Measurements from ENCODE around the gene DMKN. TPM values are rescaled to one million over a fixed set of nuclear protein-coding genes. Genes with fewer than 3 reads are reported as not detected.
A peak's percentile ranks its signal among the peaks of the same experiment; 100 is the strongest.

Gene DMKN
- total and polyA plus RNA-seq, 10 donors = 2.5 to 17.9 (median 6.7) TPM

GRCh38 chr19:35451338-35452096 is 61.9 kb downstream of the DMKN start:
- TF ChIP-seq POLR2AphosphoS5 (IDR thresholded peaks at IDR 0.05) (no peak), POLR2A (IDR thresholded peaks at IDR 0.05) (no peak), CTCF (IDR thresholded peaks at IDR 0.05 in 8 of 11, conservative IDR thresholded peaks at IDR 0.05 in 3 of 11) (no peak)
- peak overlapping the region in 1 of 8 donors; percentile 5 for H3K4me3 ChIP-seq

GRCh38 chr19:35449359-35450043 is 63.9 kb downstream of the DMKN start:
- TF ChIP-seq CTCF (IDR thresholded peaks at IDR 0.05 in 8 of 11, conservative IDR thresholded peaks at IDR 0.05 in 3 of 11) (no peak), POLR2A (IDR thresholded peaks at IDR 0.05) (no peak), POLR2AphosphoS5 (IDR thresholded peaks at IDR 0.05) (no peak)
- no peak for DNase-seq
- Histone ChIP-seq H3K4me1 (peaks cover 26 to 81% (median 61%) of the 10 kb centered on the region in 6 donors), H3K9me3 (no peaks in the 10 kb centered on the region), H3K36me3 (peaks cover 0 to 13% (median 0%) of the 10 kb centered on the region in 6 donors), H3K4me3 (peak overlapping the region in 6 of 8 donors; percentile 8 to 52 (median 27)), H3K27ac (peak overlapping the region in 7 of 8 donors; percentile 51 to 91 (median 79)), H3K27me3 (replicated peaks in 1 of 7) (peaks cover 0 to 60% (median 4%) of the 10 kb centered on the region in 7 donors)
- WGBS, 5 donors = 76 to 84% (median 79%) methylated on average over 25 to 27 of the region's 27 CpGs
- intact Hi-C loops (cut with DNase I; ENCODE audit: low total_unique reads) = no loop called here

More at GRCh38 chr19:35451338-35452096, 61.9 kb downstream of the DMKN start:
- Histone ChIP-seq H3K27me3 (replicated peaks in 1 of 7) (peaks cover 0 to 40% (median 4%) of the 10 kb centered on the region in 7 donors), H3K4me1 (peaks cover 21 to 76% (median 55%) of the 10 kb centered on the region in 6 donors), H3K27ac (peak overlapping the region in 2 of 8 donors; percentile 8 to 13), H3K36me3 (peaks cover 0 to 13% (median 0%) of the 10 kb centered on the region in 6 donors), H3K9me3 (no peaks in the 10 kb centered on the region)
- 48 to 61% (median 59%) methylated on average over 7 of the region's 7 CpGs for WGBS, 5 donors
- intact Hi-C loops (cut with DNase I; ENCODE audit: low total_unique reads) = no loop called here
- no peak for DNase-seq

- WGBS, 5 donors = 61 to 69% (median 68%) methylated on average over 12 of the region's 12 CpGs
- Histone ChIP-seq H3K4me1 (peaks cover 26 to 83% (median 61%) of the 10 kb centered on the region in 6 donors), H3K36me3 (peaks cover 0 to 13% (median 0%) of the 10 kb centered on the region in 6 donors), H3K27ac (peak within 1 kb of the TSS in 7 of 8 donors; percentile 51 to 91 (median 79)), H3K27me3 (replicated peaks in 1 of 7) (peaks cover 0 to 61% (median 4%) of the 10 kb centered on the region in 7 donors), H3K9me3 (no peaks in the 10 kb centered on the region), H3K4me3 (peak within 1 kb of the TSS in 6 of 8 donors; percentile 8 to 52 (median 27))
- TF ChIP-seq POLR2AphosphoS5 (IDR thresholded peaks at IDR 0.05) = no peak
- no peak for TF ChIP-seq POLR2A (IDR thresholded peaks at IDR 0.05)
- TF ChIP-seq CTCF (IDR thresholded peaks at IDR 0.05 in 8 of 11, conservative IDR thresholded peaks at IDR 0.05 in 3 of 11) = no peak
- intact Hi-C loops (cut with DNase I; ENCODE audit: low total_unique reads) = no loop called here
- no peak for DNase-seq
Measured at GRCh38 chr19:35447606-35448469, 65.6 kb downstream of the DMKN start, which contains the start of gene FFAR2. FFAR2 (plus strand) TSS chr19:35448257; CDS start chr19:35449715, 1,458 bp downstream.

Other genes starting within 250 kb of the DMKN start
- 100 to 1,000 TPM; 133 to 206 (median 157) TPM for gene USF2, start 244.7 kb downstream of the DMKN start, total RNA-seq
- 100 to 1,000 TPM; 132 to 205 (median 145) TPM for gene USF2, start 244.7 kb downstream of the DMKN start, polyA plus RNA-seq
- under 1 TPM in 2 of 7 donors, not detected in 5; 0.60 to 0.67 TPM for gene HAMP, start 231.1 kb downstream of the DMKN start, total RNA-seq
- 1 to 10 TPM in 2 of 3 donors, under 1 TPM in 1; 0.48 to 5.0 (median 2.0) TPM for gene HAMP, start 231.1 kb downstream of the DMKN start, polyA plus RNA-seq
- 10 to 100 TPM in 3 of 7 donors, under 1 TPM in 2, not detected in 2; 0.26 to 55.2 (median 35.1) TPM for gene MAG, start 221.5 kb downstream of the DMKN start, total RNA-seq
- gene MAG, start 221.5 kb downstream of the DMKN start, polyA plus RNA-seq = under 1 TPM; 0.07 to 0.42 (median 0.16) TPM
- gene CD22, start 184.5 kb downstream of the DMKN start, total RNA-seq = 100 to 1,000 TPM; 251 to 446 (median 339) TPM
- 100 to 1,000 TPM; 292 to 445 (median 394) TPM for gene CD22, start 184.5 kb downstream of the DMKN start, polyA plus RNA-seq
- gene FFAR1, start 165.7 kb downstream of the DMKN start, total RNA-seq = under 1 TPM in 4 of 7 donors, not detected in 3; 0.16 to 0.32 (median 0.28) TPM
- under 1 TPM; 0.18 to 0.52 (median 0.26) TPM for gene FFAR1, start 165.7 kb downstream of the DMKN start, polyA plus RNA-seq
- 1 to 10 TPM in 4 of 7 donors, under 1 TPM in 2, not detected in 1; 0.55 to 3.2 (median 2.0) TPM for gene FFAR3, start 155.2 kb downstream of the DMKN start, total RNA-seq
- under 1 TPM; 0.30 to 0.45 (median 0.33) TPM for gene FFAR3, start 155.2 kb downstream of the DMKN start, polyA plus RNA-seq
- under 1 TPM in 3 of 7 donors, not detected in 4; 0.60 to 0.67 (median 0.66) TPM for gene GPR42, start 142.6 kb downstream of the DMKN start, total RNA-seq
- under 1 TPM in 1 of 3 donors, not detected in 2; 0.09 TPM for gene GPR42, start 142.6 kb downstream of the DMKN start, polyA plus RNA-seq
- gene FFAR2, start 65.4 kb downstream of the DMKN start, total RNA-seq = 10 to 100 TPM in 5 of 7 donors, 1 to 10 TPM in 2; 3.0 to 53.5 (median 12.6) TPM
- gene FFAR2, start 65.4 kb downstream of the DMKN start, polyA plus RNA-seq = 1 to 10 TPM in 2 of 3 donors, under 1 TPM in 1; 0.89 to 9.0 (median 5.7) TPM
- 1 to 10 TPM in 1 of 7 donors, not detected in 6; 3.1 TPM for gene KRTDAP, start 23.2 kb downstream of the DMKN start, total RNA-seq
- not detected for gene KRTDAP, start 23.2 kb downstream of the DMKN start, polyA plus RNA-seq
- not detected for gene SBSN, start 14.7 kb upstream of the DMKN start, total RNA-seq
- gene SBSN, start 14.7 kb upstream of the DMKN start, polyA plus RNA-seq = under 1 TPM; 0.05 to 0.33 (median 0.19) TPM
- under 1 TPM in 1 of 7 donors, not detected in 6; 0.17 TPM for gene GAPDHS, start 19.8 kb upstream of the DMKN start, total RNA-seq
- gene GAPDHS, start 19.8 kb upstream of the DMKN start, polyA plus RNA-seq = under 1 TPM in 2 of 3 donors, not detected in 1; 0.13 to 0.14 TPM
- 10 to 100 TPM; 47.6 to 67.7 (median 50.4) TPM for gene TMEM147, start 32.0 kb upstream of the DMKN start, total RNA-seq
- gene TMEM147, start 32.0 kb upstream of the DMKN start, polyA plus RNA-seq = 10 to 100 TPM; 57.9 to 88.7 (median 78.7) TPM
- not detected for gene ATP4A, start 50.0 kb upstream of the DMKN start, total RNA-seq
- not detected for gene ATP4A, start 50.0 kb upstream of the DMKN start, polyA plus RNA-seq
- not detected for gene PMIS2, start 72.5 kb upstream of the DMKN start, total RNA-seq
- not detected for gene PMIS2, start 72.5 kb upstream of the DMKN start, polyA plus RNA-seq
- gene HAUS5, start 99.1 kb upstream of the DMKN start, total RNA-seq = 10 to 100 TPM; 10.3 to 24.4 (median 17.7) TPM
- gene HAUS5, start 99.1 kb upstream of the DMKN start, polyA plus RNA-seq = 10 to 100 TPM; 12.4 to 23.8 (median 23.1) TPM
- gene RBM42, start 115.4 kb upstream of the DMKN start, total RNA-seq = 10 to 100 TPM; 48.2 to 63.4 (median 59.6) TPM
- 10 to 100 TPM; 48.8 to 71.9 (median 58.1) TPM for gene RBM42, start 115.4 kb upstream of the DMKN start, polyA plus RNA-seq
- under 1 TPM in 2 of 7 donors, not detected in 5; 0.43 to 0.57 TPM for gene ETV2, start 128.1 kb upstream of the DMKN start, total RNA-seq
- gene ETV2, start 128.1 kb upstream of the DMKN start, polyA plus RNA-seq = 1 to 10 TPM in 2 of 3 donors, under 1 TPM in 1; 0.99 to 1.2 (median 1.1) TPM
- gene COX6B1, start 134.7 kb upstream of the DMKN start, total RNA-seq = 100 to 1,000 TPM; 208 to 672 (median 255) TPM
- 100 to 1,000 TPM; 640 to 837 (median 717) TPM for gene COX6B1, start 134.7 kb upstream of the DMKN start, polyA plus RNA-seq
- gene UPK1A, start 152.9 kb upstream of the DMKN start, total RNA-seq = not detected
- under 1 TPM in 1 of 3 donors, not detected in 2; 0.11 TPM for gene UPK1A, start 152.9 kb upstream of the DMKN start, polyA plus RNA-seq
- gene ZBTB32, start 190.9 kb upstream of the DMKN start, total RNA-seq = 1 to 10 TPM; 2.5 to 6.9 (median 4.0) TPM
- gene ZBTB32, start 190.9 kb upstream of the DMKN start, polyA plus RNA-seq = 1 to 10 TPM; 3.0 to 8.2 (median 4.8) TPM
- gene KMT2B, start 204.4 kb upstream of the DMKN start, total RNA-seq = 10 to 100 TPM; 36.6 to 58.2 (median 50.7) TPM
- gene KMT2B, start 204.4 kb upstream of the DMKN start, polyA plus RNA-seq = 10 to 100 TPM; 17.6 to 37.2 (median 27.6) TPM
- gene IGFLR1, start 228.8 kb upstream of the DMKN start, total RNA-seq = 10 to 100 TPM; 16.5 to 64.7 (median 43.5) TPM
- 10 to 100 TPM; 30.1 to 62.9 (median 49.3) TPM for gene IGFLR1, start 228.8 kb upstream of the DMKN start, polyA plus RNA-seq
- 10 to 100 TPM; 27.3 to 65.1 (median 29.7) TPM for gene U2AF1L4, start 231.8 kb upstream of the DMKN start, total RNA-seq
- gene U2AF1L4, start 231.8 kb upstream of the DMKN start, polyA plus RNA-seq = 10 to 100 TPM; 27.2 to 96.5 (median 60.7) TPM
- gene PSENEN, start 232.0 kb upstream of the DMKN start, total RNA-seq = 10 to 100 TPM; 37.5 to 55.7 (median 47.6) TPM
- gene PSENEN, start 232.0 kb upstream of the DMKN start, polyA plus RNA-seq = 10 to 100 TPM; 61.9 to 71.3 (median 62.1) TPM
- gene LIN37, start 234.9 kb upstream of the DMKN start, total RNA-seq = 10 to 100 TPM in 5 of 7 donors, 1 to 10 TPM in 2; 7.0 to 19.5 (median 10.7) TPM
- gene LIN37, start 234.9 kb upstream of the DMKN start, polyA plus RNA-seq = 10 to 100 TPM; 13.7 to 28.5 (median 18.5) TPM
- gene HSPB6, start 243.4 kb upstream of the DMKN start, total RNA-seq = 1 to 10 TPM; 2.1 to 5.9 (median 4.3) TPM
- gene HSPB6, start 243.4 kb upstream of the DMKN start, polyA plus RNA-seq = 10 to 100 TPM in 1 of 3 donors, 1 to 10 TPM in 2; 2.9 to 11.0 (median 5.8) TPM
- 10 to 100 TPM in 6 of 7 donors, 1 to 10 TPM in 1; 6.6 to 25.2 (median 16.3) TPM for gene PROSER3, start 244.5 kb upstream of the DMKN start, total RNA-seq
- gene PROSER3, start 244.5 kb upstream of the DMKN start, polyA plus RNA-seq = 1 to 10 TPM; 2.0 to 8.4 (median 2.1) TPM

Measured in spleen (tissue), 11 donors.